DMS114 treated with DMSO at 0.1 percent for 48 hours (cell line): ENCODE results near the gene PBXIP1.
A peak's percentile ranks its signal among the peaks of the same experiment; 100 is the strongest.

Experiments
- DNase-seq: peaks from one replicate; lab custom pipeline; 2025; ENCODE audit not compliant: unreplicated experiment; lab: John Stamatoyannopoulos, UW

PBXIP1 gene

GRCh38 chr1:154958681-154959425 is 3.0 kb upstream of the PBXIP1 start:
- no peak for DNase-seq

GRCh38 chr1:154958036-154958435 is 2.1 kb upstream of the PBXIP1 start:
- no peak for DNase-seq

DNA sequence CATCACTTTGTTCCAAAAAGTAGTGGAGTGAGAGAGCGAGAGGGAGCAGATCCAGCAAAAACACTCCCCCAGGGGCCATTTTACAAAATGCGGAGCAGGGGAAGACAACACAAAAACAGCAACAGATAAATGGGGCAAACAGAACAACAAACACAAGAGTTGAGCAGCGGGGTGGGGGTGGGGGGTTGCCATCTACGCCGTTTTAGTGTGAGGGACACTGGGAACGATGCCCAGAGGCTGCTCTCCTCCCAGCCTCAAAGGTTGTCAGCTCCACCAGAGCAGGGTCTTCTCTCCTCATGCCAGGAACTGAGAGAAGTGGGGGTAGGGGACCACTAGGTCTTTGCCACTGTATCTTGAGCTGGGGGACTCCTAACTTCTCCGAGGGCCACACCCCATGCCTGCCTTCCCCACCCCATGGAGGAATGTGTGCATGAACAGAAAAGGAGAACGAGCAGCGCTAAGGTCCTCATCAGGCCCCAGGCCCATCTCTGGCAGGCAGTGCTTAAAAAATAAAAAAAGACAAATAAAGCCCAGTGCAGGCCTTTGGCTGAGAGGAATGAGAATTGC is 1.3 kb upstream of the PBXIP1 start:
- DNase-seq = no peak

DNA sequence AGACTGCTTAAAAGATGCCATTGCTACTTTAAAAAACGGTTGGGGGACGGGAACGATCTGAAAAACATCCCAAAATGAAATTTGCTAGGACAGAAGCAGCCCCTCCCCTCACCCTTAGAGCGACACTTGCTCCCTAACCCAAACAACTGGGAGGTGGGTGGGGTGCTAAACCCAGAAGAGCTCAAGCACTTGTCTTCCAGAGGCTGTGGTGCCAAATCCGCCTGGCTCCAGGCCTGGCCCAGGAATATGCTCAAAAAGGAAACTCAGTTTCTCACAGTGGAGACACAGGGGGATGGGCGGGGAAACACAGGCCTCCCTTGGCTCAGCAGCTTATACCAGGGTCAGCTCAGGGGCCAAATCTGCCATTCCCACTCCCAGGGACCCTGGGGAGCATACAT is 644 bp upstream of the PBXIP1 start:
- no peak for DNase-seq

DNA sequence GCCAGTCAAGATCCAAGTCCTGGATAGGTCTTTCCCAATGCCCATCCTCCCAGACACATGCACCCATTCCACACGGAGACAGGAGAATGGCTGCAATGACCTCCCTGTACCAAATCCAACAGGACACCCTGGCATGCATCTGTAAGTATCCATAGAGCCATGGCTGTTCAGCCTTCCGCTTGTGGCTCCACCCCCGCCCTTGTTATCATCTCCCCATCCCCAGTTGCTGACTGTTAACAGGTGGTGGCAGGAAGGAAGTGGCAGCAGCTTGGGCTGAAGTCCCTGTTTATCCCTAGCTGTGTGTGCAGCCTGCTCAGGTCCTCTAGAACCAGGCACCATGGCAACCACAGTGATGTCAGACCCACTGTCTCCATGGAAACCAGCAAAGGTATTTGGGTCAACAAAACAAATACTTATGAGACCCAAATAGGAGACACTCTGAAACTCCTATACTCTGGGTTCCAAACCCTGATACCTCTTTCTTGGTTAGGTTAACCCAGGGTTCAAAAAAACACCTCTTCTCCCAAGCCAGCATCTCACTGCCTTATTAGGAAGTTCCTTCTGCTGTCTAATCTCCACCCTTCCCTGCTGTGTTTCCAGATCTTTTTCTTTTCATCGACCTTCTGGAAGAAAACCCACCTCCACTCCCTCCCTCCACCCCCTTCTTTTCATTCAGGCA is 721 bp downstream of the PBXIP1 start:
- DNase-seq = no peak

GRCh38 chr1:154954541-154954940 is 1.4 kb downstream of the PBXIP1 start:
- DNase-seq = no peak

DNA sequence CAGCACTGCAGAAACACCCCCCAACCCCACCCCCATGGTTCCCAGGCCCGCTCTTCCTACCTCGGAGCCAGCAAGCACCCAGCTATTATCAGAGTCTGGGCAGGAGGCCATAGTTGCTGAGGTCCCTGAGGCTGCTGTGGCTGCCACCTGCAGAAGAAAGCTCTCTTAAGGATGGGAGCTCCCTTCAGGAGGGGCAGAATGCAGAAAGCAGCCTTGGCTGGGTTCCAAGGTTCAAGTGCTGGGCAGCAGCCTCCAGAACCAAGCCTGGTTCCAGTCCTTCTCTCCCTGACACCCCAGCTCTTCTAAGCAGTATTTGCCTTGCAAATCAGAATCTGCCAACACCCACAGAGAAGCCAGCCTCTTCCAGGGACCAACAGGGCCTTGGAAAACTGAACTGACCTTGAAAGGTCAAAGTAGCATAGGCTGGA is 2.3 kb downstream of the PBXIP1 start:
- DNase-seq = no peak

- no peak for DNase-seq
These were observed 3.2 kb downstream of the PBXIP1 start for GRCh38 chr1:154952664-154953063.

GRCh38 chr1:154951901-154952657 is 3.8 kb downstream of the PBXIP1 start:
- no peak for DNase-seq

- DNase-seq = no peak
These were observed 7.8 kb downstream of the PBXIP1 start for GRCh38 chr1:154948079-154948478.

GRCh38 chr1:154945962-154946850 is 9.7 kb downstream of the PBXIP1 start:
- no peak for DNase-seq

- DNase-seq = no peak
These were observed 10.5 kb downstream of the PBXIP1 start for GRCh38 chr1:154945160-154945961.

GRCh38 chr1:154944401-154945159 is 11.3 kb downstream of the PBXIP1 start:
- DNase-seq = no peak

DNA sequence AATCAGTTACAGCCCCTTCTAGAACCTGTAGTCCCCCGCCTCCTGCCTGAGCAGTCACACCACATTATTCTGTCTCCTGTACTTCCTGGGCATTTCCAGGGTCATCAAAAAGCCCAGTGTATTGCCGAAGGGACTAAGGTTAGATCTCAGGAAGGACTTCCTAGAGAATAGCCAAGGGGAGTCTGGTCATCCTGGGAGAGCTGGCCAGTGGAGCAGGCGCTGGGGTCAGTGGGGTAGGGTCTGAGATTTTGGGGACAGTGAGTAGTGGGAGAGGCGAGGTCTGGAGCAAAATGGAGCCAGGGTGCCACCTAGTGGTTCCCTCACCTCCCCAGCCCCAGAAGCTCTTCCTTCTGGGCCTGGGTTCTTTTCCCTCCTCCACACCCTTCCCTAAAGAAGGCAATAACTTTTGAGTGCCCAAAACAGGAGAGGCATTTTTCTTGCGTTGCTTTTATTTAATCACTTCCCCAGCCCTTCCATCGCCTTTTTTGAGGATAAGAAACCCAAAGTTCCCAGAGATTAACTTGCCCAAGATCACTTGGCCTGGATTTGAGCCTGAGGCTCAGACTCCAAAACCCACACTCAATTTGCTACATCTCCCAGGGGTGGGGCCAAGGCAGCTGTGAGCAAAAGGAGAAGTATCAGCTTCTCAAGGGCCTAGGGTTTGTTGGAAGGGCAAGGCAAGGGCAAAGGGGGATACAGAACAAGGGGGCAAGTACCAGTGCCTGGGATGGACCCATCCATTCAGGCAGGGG is 12.1 kb downstream of the PBXIP1 start:
- DNase-seq = peak; percentile 64

DNA sequence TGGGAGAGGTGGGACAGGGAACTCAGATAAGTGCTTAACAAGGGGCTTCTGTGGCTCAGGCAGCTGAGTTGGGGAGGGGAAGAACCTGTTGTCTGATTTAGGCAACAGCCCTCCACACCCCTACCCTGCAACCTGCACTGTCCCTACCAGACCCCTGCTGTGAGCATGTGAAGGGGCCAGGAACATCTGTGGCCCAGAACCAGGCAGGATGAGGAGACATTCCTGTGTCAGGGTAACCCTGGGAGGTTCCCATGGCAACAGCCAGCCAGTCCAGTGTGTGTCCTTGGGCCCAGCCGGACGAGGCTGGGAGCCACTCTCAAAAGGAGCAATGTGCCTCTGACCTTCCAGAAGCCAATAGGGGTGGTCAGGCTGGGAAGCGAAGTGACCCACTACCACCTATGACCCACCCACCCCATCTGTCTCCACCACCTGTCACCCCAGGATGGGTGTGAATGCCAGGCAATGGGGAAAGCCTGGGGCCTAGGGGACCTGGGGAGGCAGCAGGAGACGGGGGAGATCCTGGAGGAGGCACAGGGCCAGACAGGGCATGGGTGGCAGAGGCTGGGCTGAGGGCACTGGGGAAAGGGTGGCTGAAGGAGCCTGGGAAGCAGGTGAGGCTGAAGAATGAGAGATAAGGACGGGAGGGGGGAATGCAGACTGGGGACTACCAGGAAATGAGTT is 14.4 kb downstream of the PBXIP1 start:
- no peak for DNase-seq

DNA sequence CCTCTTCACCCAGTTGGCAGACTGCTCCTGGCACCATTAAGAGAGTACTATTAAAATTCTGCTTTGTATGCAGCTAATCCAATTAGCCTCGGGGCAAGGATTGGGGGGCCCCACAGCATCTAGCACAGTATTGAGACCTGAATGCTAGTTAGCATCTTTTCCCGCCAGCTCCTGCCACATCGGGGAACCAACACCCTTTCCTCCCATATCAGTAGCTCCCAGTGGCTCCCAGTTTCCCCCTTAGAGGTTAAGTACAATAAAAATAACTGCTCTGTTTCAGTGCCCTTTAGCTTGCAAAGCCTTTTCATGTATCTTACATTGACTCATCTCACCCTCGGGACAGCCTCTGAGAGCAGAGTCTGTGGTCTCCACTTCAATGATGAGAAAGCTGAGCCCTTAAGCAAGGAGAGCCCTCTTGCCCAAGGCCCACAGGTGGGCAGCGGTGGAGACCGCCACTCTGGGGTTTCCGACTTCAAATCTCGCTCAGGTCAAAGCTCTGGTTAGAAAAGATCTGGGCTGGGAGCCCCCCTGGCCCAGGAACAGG is 15.2 kb downstream of the PBXIP1 start:
- DNase-seq = no peak

DNA sequence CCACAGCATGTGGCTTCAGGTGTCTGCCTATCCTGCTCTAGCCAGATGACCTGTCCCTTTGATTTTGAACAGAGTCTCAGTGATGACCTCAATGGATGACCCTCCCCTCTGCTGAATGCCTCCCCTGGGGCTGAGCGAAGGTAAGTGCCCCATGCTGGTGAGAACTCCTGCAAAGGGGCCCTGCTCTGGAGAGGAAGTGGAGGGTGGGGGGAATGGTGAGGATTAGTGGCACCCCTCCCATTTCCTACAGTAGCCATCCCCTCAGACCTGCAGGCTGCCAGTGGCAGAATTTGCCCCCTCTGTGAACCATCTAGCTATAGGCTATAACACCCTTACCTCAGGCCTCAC is 15.7 kb downstream of the PBXIP1 start:
- no peak for DNase-seq
